T-cell (primary cell): ENCODE data around the gene GDPGP1. TPM values are rescaled to one million over a fixed set of nuclear protein-coding genes. Genes with fewer than 3 reads are reported as not detected.
"Not testable (repeated sequence)": the region's sequence is repeated elsewhere in the genome, so short reads cannot be mapped to it uniquely, and the experiment has no call there.

Source experiments
- ATAC-seq, 4 experiments: fragments of 200-7000 bp in 3 of 4; fragments of 150-1000 bp in 1 of 4; cut with Tn5 transposase; replicated peaks in 1 of 4; 1 replicate in 3 of 4; 2 replicates in 1 of 4; pipeline ENCODE4 v1.10.0; 2021; ENCODE audit warnings: moderate library complexity in 3 of 4, mild to moderate bottlenecking in 2 of 4, moderate number of reproducible peaks in 1 of 4
- CTCF ChIA-PET, 2 donors: fragments of 300-600 bp; sonication (Branson Sonifier 250); formaldehyde crosslinking; loops; one replicate each; lab custom pipeline; 2022; ENCODE audit warnings: antibody characterized with exemption in 2 of 2; lab: Charles Lee
- POLR2A ChIA-PET, 2 donors: fragments of 300-600 bp; sonication (Branson Sonifier 250); formaldehyde crosslinking; loops; one replicate each; lab custom pipeline; 2022; ENCODE audit warnings: antibody characterized with exemption in 2 of 2; lab: Charles Lee
- DNase-seq, 35 experiments: peaks; one replicate each; pipeline versions ENCODE4 v3.0.0 to v3.0.0-alpha.2; 2013 to 2023
- H3K27ac ChIP-seq: one replicate; pipeline ENCODE4 v1.5.1; 2013; ENCODE audit warnings: low read length
- H3K27me3 ChIP-seq, 2 experiments: replicated peaks in 1 of 2; 1 replicate in 1 of 2; 2 replicates in 1 of 2; pipeline versions ENCODE4 v1.6.1 to v1.7.0; 2013; ENCODE audit warnings: low read length in 1 of 2, mixed read lengths in 1 of 2; ENCODE audit not compliant: control insufficient read depth in 2 of 2, insufficient read depth in 2 of 2; ENCODE audit errors: extremely low read depth in 1 of 2
- H3K36me3 ChIP-seq, 2 donors: 1 replicate in 1 of 2; 2 replicates in 1 of 2; pipeline versions ENCODE4 v1.6.1 to v1.7.0; 2013; ENCODE audit warnings: low read length in 1 of 2; ENCODE audit not compliant: control insufficient read depth in 2 of 2, insufficient read depth in 1 of 2; ENCODE audit errors: extremely low read depth in 1 of 2
- H3K4me1 ChIP-seq, 2 experiments: 1 replicate in 1 of 2; 2 replicates in 1 of 2; pipeline versions ENCODE4 v1.6.1 to v1.7.0; 2013; ENCODE audit warnings: low read length in 2 of 2, mixed read lengths in 1 of 2; ENCODE audit not compliant: insufficient read depth in 2 of 2, control insufficient read depth in 1 of 2; ENCODE audit errors: extremely low read depth in 1 of 2
- H3K4me3 ChIP-seq, 2 donors: 1 replicate in 1 of 2; 2 replicates in 1 of 2; pipeline versions ENCODE4 v1.5.1 to v1.7.0; 2013; ENCODE audit warnings: mild to moderate bottlenecking in 2 of 2, low read length in 1 of 2, moderate library complexity in 1 of 2; ENCODE audit not compliant: control insufficient read depth in 1 of 2; ENCODE audit errors: extremely low read depth in 1 of 2
- H3K9me3 ChIP-seq: 2 replicates; pipeline ENCODE4 v1.7.0; 2013
- H3K27ac Mint-ChIP-seq, 2 donors: one replicate each; pipeline ENCODE4 v1.8.0; 2020 to 2021; ENCODE audit warnings: mild to moderate bottlenecking in 2 of 2, mixed read lengths in 2 of 2
- H3K27me3 Mint-ChIP-seq, 2 donors: one replicate each; pipeline ENCODE4 v1.8.0; 2021 to 2022; ENCODE audit warnings: mixed read lengths in 2 of 2
- H3K36me3 Mint-ChIP-seq: one replicate; pipeline ENCODE4 v1.8.0; 2021; ENCODE audit warnings: mixed read lengths
- H3K4me1 Mint-ChIP-seq, 3 donors: one replicate each; pipeline ENCODE4 v1.8.0; 2020 to 2022; ENCODE audit warnings: mixed read lengths in 3 of 3, mild to moderate bottlenecking in 1 of 3
- H3K4me3 Mint-ChIP-seq, 3 donors: one replicate each; pipeline ENCODE4 v1.8.0; 2020 to 2022; ENCODE audit warnings: mild to moderate bottlenecking in 3 of 3, mixed read lengths in 3 of 3, moderate library complexity in 3 of 3
- H3K9me3 Mint-ChIP-seq, 3 donors: one replicate each; pipeline ENCODE4 v1.8.0; 2020 to 2022; ENCODE audit warnings: mixed read lengths in 3 of 3
- WGBS: methylation state at CpG from one replicate; pipeline ENCODE4 v1.1.5; 2013; ENCODE audit warnings: missing lambda C conversion rate; ENCODE audit not compliant: insufficient coverage; 5-methylcytosine and 5-hydroxymethylcytosine counted together
- total RNA-seq, 35 experiments: library from RNA in 6 of 35; stranded (reverse) in 6 of 35; fragments of 120-200 nt in 1 of 35; gene quantifications; one replicate each; pipeline versions ENCODE4 v1.2.1 to v1.2.4 and lab custom pipeline; 2013 to 2026

Gene GDPGP1
- total RNA-seq, 5 donors from 2014 or later (not counting 1 experiment from before 2014, with no cell fraction given): 7.9 to 14.5 (median 12.1) TPM

- no CpG with 5 or more reads among the region's 5 CpGs for WGBS
- DNase-seq: no peak
- Histone ChIP-seq H3K4me1 (peaks cover 2 to 5% of the 10 kb centered on the region in 2 experiments), H3K36me3 (no peaks in the 10 kb centered on the region), H3K27me3 (peaks cover 0 to 11% of the 10 kb centered on the region in 2 experiments), H3K4me3 (no peak overlapping the region), H3K9me3 (no peaks in the 10 kb centered on the region), H3K27ac (no peak overlapping the region)
- Mint-ChIP-seq H3K27ac (no peak overlapping the region), H3K4me3 (no peak overlapping the region), H3K27me3 (peaks cover 0 to 2% of the 10 kb centered on the region in 2 donors), H3K36me3 (no peaks in the 10 kb centered on the region), H3K9me3 (no peaks in the 10 kb centered on the region), H3K4me1 (peaks cover 2 to 6% (median 6%) of the 10 kb centered on the region in 3 donors)
- CTCF ChIA-PET: no interaction called here
- POLR2A ChIA-PET: no interaction called here
- no peak for ATAC-seq
Measured at GRCh38 chr15:90259524-90259923, 25.5 kb downstream of the GDPGP1 start.

- DNase-seq, H3K4me3 Mint-ChIP-seq, H3K27ac Mint-ChIP-seq, H3K9me3 Mint-ChIP-seq, H3K27me3 Mint-ChIP-seq, H3K36me3 Mint-ChIP-seq, H3K27ac ChIP-seq, H3K36me3 ChIP-seq, H3K4me3 ChIP-seq, H3K9me3 ChIP-seq, H3K27me3 ChIP-seq, ATAC-seq: not testable (repeated sequence)
- peaks cover 9 to 12% (median 12%) of the 10 kb centered on the region in 3 donors for H3K4me1 Mint-ChIP-seq
- POLR2A ChIA-PET: interaction anchor here in 1 of 2 donors (0.7 kb wide), 1 partner anchor 389 kb away, joined by 3 read pairs; no protein-coding TSS in a partner anchor
- H3K4me1 ChIP-seq: peaks cover 5 to 11% of the 10 kb centered on the region in 2 experiments
- CTCF ChIA-PET: interaction anchor here (0.6 to 0.7 kb wide), 4 partner anchors 24 to 199 kb away, joined by 3 to 8 read pairs (median 5); no protein-coding TSS in a partner anchor
- no CpG with 5 or more reads among the region's 6 CpGs for WGBS
Measured at GRCh38 chr15:90260731-90261130, 26.7 kb downstream of the GDPGP1 start.

- ChIA-PET CTCF (interaction anchor here in 1 of 2 donors (0.6 kb wide), 1 partner anchor 602 kb away, joined by 4 read pairs; no protein-coding TSS in a partner anchor), POLR2A (interaction anchor here (0.6 to 0.8 kb wide), 2 partner anchors 9 to 471 kb away, joined by 3 read pairs; no protein-coding TSS in a partner anchor)
- H3K4me1 ChIP-seq: peaks cover 9 to 18% of the 10 kb centered on the region in 2 experiments
- no peak overlapping the region for H3K4me3 ChIP-seq
- Mint-ChIP-seq H3K27me3 (no peaks in the 10 kb centered on the region), H3K4me1 (peaks cover 18 to 21% (median 20%) of the 10 kb centered on the region in 3 donors), H3K36me3 (no peaks in the 10 kb centered on the region), H3K27ac (no peak overlapping the region), H3K4me3 (no peak overlapping the region), H3K9me3 (no peaks in the 10 kb centered on the region)
- H3K9me3 ChIP-seq: no peaks in the 10 kb centered on the region
- no peaks in the 10 kb centered on the region for H3K27me3 ChIP-seq
- H3K36me3 ChIP-seq: no peaks in the 10 kb centered on the region
- no peak overlapping the region for H3K27ac ChIP-seq
- no peak for DNase-seq
- no peak for ATAC-seq
- WGBS: 94% methylated on average over 5 of the region's 5 CpGs
Measured at GRCh38 chr15:90261811-90262210, 27.8 kb downstream of the GDPGP1 start.

- Mint-ChIP-seq H3K27me3 (no peaks in the 10 kb centered on the region), H3K4me1 (peaks cover 23 to 27% (median 26%) of the 10 kb centered on the region in 3 donors), H3K27ac (peak overlapping the region in 1 of 2 donors; percentile 61), H3K9me3 (no peaks in the 10 kb centered on the region), H3K4me3 (no peak overlapping the region), H3K36me3 (peaks cover under 1% of the 10 kb centered on the region)
- Histone ChIP-seq H3K36me3 (peaks cover 0 to 1% of the 10 kb centered on the region in 2 donors), H3K27me3 (no peaks in the 10 kb centered on the region), H3K4me3 (no peak overlapping the region), H3K27ac (no peak overlapping the region), H3K9me3 (no peaks in the 10 kb centered on the region), H3K4me1 (peaks cover 14 to 24% of the 10 kb centered on the region in 2 experiments)
- POLR2A ChIA-PET: interaction anchor here in 1 of 2 donors (0.6 to 1.0 kb wide), 2 partner anchors 29 to 129 kb away, joined by 3 to 4 read pairs; partner anchors contain the start of genes CIB1 and GDPGP1
- CTCF ChIA-PET: interaction anchor here in 1 of 2 donors (1.2 kb wide), 1 partner anchor 32 kb away, joined by 4 read pairs; no protein-coding TSS in a partner anchor
- WGBS: 93% methylated on average over 2 of the region's 5 CpGs
- DNase-seq: no peak
- ATAC-seq: no peak
Measured at GRCh38 chr15:90262426-90262825, 28.4 kb downstream of the GDPGP1 start.

GRCh38 chr15:90264671-90265070 is 30.7 kb downstream of the GDPGP1 start:
- Mint-ChIP-seq H3K36me3 (peaks cover 13% of the 10 kb centered on the region), H3K4me1 (peaks cover 40 to 46% (median 44%) of the 10 kb centered on the region in 3 donors), H3K27ac (peak overlapping the region; percentile 98 to 99), H3K27me3 (no peaks in the 10 kb centered on the region), H3K9me3 (no peaks in the 10 kb centered on the region), H3K4me3 (peak overlapping the region; percentile 95 to 97 (median 95))
- Histone ChIP-seq H3K27ac (peak overlapping the region; percentile 96), H3K4me3 (peak overlapping the region; percentile 89), H3K4me1 (peaks cover 26 to 41% of the 10 kb centered on the region in 2 experiments), H3K9me3 (no peaks in the 10 kb centered on the region), H3K27me3 (no peaks in the 10 kb centered on the region), H3K36me3 (peaks cover 0 to 12% of the 10 kb centered on the region in 2 donors)
- WGBS: 28% methylated on average over 4 of the region's 4 CpGs
- CTCF ChIA-PET: no interaction called here
- POLR2A ChIA-PET: no interaction called here
- DNase-seq (peak in 3 of 35 experiments; percentile 8 to 40 (median 15)), ATAC-seq (no peak)

GRCh38 chr15:90265271-90266060 is 31.5 kb downstream of the GDPGP1 start, which contains the start of gene NGRN:
Gene NGRN, plus strand, starts transcription at chr15:90265672. Its CDS starts 41 bp downstream, at chr15:90265713.
- POLR2A ChIA-PET: interaction anchor here in 1 of 2 donors (0.6 to 2.0 kb wide), 2 partner anchors 32 to 123 kb away, joined by 3 to 18 read pairs; partner anchors contain the start of genes CIB1, GDPGP1 and IQGAP1
- H3K36me3 Mint-ChIP-seq: peaks cover 20% of the 10 kb centered on the region
- peak within 1 kb of the TSS; percentile 89 for H3K4me3 ChIP-seq
- peak within 1 kb of the TSS; percentile 98 to 99 for H3K27ac Mint-ChIP-seq
- H3K9me3 Mint-ChIP-seq: no peaks in the 10 kb centered on the region
- WGBS: under 1% methylated on average over 58 of the region's 59 CpGs
- no peaks in the 10 kb centered on the region for H3K27me3 Mint-ChIP-seq
- DNase-seq (peak; percentile 84 to 96 (median 91)), ATAC-seq (peak; percentile 88 to 91 (median 90))
- no peaks in the 10 kb centered on the region for H3K27me3 ChIP-seq
- H3K9me3 ChIP-seq: no peaks in the 10 kb centered on the region
- peaks cover 0 to 20% of the 10 kb centered on the region in 2 donors for H3K36me3 ChIP-seq
- H3K27ac ChIP-seq: peak within 1 kb of the TSS; percentile 96
- peaks cover 48 to 54% (median 52%) of the 10 kb centered on the region in 3 donors for H3K4me1 Mint-ChIP-seq
- peaks cover 26 to 44% of the 10 kb centered on the region in 2 experiments for H3K4me1 ChIP-seq
- CTCF ChIA-PET: interaction anchor here in 1 of 2 donors (0.6 to 1.1 kb wide), 3 partner anchors 34 to 689 kb away, joined by 3 to 6 read pairs (median 4); partner anchors contain the start of gene RCCD1
- peak within 1 kb of the TSS; percentile 95 to 97 (median 95) for H3K4me3 Mint-ChIP-seq
